ENCODE data around the gene PRLR.

The PRLR gene

GRCh38 chr5:35233601-35234000 lies 3.3 kb upstream of the PRLR start:
- H3K4me2 ChIP-seq (ENCODE audit: low read depth, low read length), result no peak overlapping the region
- no peaks in the 10 kb centered on the region for H3K9me2 ChIP-seq (replicated peaks; ENCODE audit: insufficient read depth, low read length)
- no peak overlapping the region for H3K4me3 ChIP-seq (ENCODE audit: low read length)
- H3K4me1 ChIP-seq (ENCODE audit: low read length), result no peaks in the 10 kb centered on the region
- no peaks in the 10 kb centered on the region for H4K20me1 ChIP-seq (ENCODE audit: insufficient read depth, low read length)
- no peaks in the 10 kb centered on the region for H3K9me3 ChIP-seq (replicated peaks; ENCODE audit: insufficient read depth, low read length)
- DNase-seq, result no peak
- H3K79me2 ChIP-seq (ENCODE audit: low read length), result no peaks in the 10 kb centered on the region
- H3K27ac ChIP-seq (ENCODE audit: low read length), result no peak overlapping the region
- TF ChIP-seq EZH2 (optimal IDR thresholded peaks at IDR 0.05; ENCODE audit: low read depth, low read length) (no peak), EZH2phosphoT487 (IDR thresholded peaks at IDR 0.05; ENCODE audit: low read length) (no peak), CTCF (IDR thresholded peaks at IDR 0.05; ENCODE audit: low read length) (no peak)
- H2AFZ ChIP-seq (ENCODE audit: low read length), result no peak overlapping the region
- no peaks in the 10 kb centered on the region for H3F3A ChIP-seq (ENCODE audit: insufficient read depth, low read length)
- peaks cover 9% of the 10 kb centered on the region; the same call in 1 of the 2 replicates for H3K27me3 ChIP-seq (replicated peaks; ENCODE audit: insufficient read depth, low read length)
- no peak overlapping the region for H3K9ac ChIP-seq (ENCODE audit: low read length)
- H3K36me3 ChIP-seq (replicated peaks; ENCODE audit: insufficient read depth, low read length), result no peaks in the 10 kb centered on the region

GRCh38 chr5:35233121-35233520 lies 2.8 kb upstream of the PRLR start:
- H3K27ac ChIP-seq (ENCODE audit: low read length), result no peak overlapping the region
- H3K4me3 ChIP-seq (ENCODE audit: low read length), result no peak overlapping the region
- no peak overlapping the region for H2AFZ ChIP-seq (ENCODE audit: low read length)
- H3K27me3 ChIP-seq (replicated peaks; ENCODE audit: insufficient read depth, low read length), result peaks cover 9% of the 10 kb centered on the region; the same call in 1 of the 2 replicates
- no peaks in the 10 kb centered on the region for H3K4me1 ChIP-seq (ENCODE audit: low read length)
- TF ChIP-seq EZH2phosphoT487 (IDR thresholded peaks at IDR 0.05; ENCODE audit: low read length) (no peak), CTCF (IDR thresholded peaks at IDR 0.05; ENCODE audit: low read length) (no peak), EZH2 (optimal IDR thresholded peaks at IDR 0.05; ENCODE audit: low read depth, low read length) (no peak)
- H3K79me2 ChIP-seq (ENCODE audit: low read length), result no peaks in the 10 kb centered on the region
- no peaks in the 10 kb centered on the region for H3F3A ChIP-seq (ENCODE audit: insufficient read depth, low read length)
- H4K20me1 ChIP-seq (ENCODE audit: insufficient read depth, low read length), result no peaks in the 10 kb centered on the region
- H3K9me3 ChIP-seq (replicated peaks; ENCODE audit: insufficient read depth, low read length), result no peaks in the 10 kb centered on the region
- no peaks in the 10 kb centered on the region for H3K9me2 ChIP-seq (replicated peaks; ENCODE audit: insufficient read depth, low read length)
- no peak for DNase-seq
- no peak overlapping the region for H3K4me2 ChIP-seq (ENCODE audit: low read depth, low read length)
- no peak overlapping the region for H3K9ac ChIP-seq (ENCODE audit: low read length)
- no peaks in the 10 kb centered on the region for H3K36me3 ChIP-seq (replicated peaks; ENCODE audit: insufficient read depth, low read length)

GRCh38 chr5:35232124-35232523 lies 1.8 kb upstream of the PRLR start:
- DNase-seq, result no peak
- peaks cover 13% of the 10 kb centered on the region; the same call in 1 of the 2 replicates for H3K27me3 ChIP-seq (replicated peaks; ENCODE audit: insufficient read depth, low read length)
- H3K9me2 ChIP-seq (replicated peaks; ENCODE audit: insufficient read depth, low read length), result no peaks in the 10 kb centered on the region
- TF ChIP-seq EZH2 (optimal IDR thresholded peaks at IDR 0.05; ENCODE audit: low read depth, low read length), result no peak
- TF ChIP-seq CTCF (IDR thresholded peaks at IDR 0.05; ENCODE audit: low read length), result no peak
- TF ChIP-seq EZH2phosphoT487 (IDR thresholded peaks at IDR 0.05; ENCODE audit: low read length), result no peak
- H3K9ac ChIP-seq (ENCODE audit: low read length), result no peak overlapping the region
- H3K36me3 ChIP-seq (replicated peaks; ENCODE audit: insufficient read depth, low read length), result no peaks in the 10 kb centered on the region
- H3K79me2 ChIP-seq (ENCODE audit: low read length), result no peaks in the 10 kb centered on the region
- no peaks in the 10 kb centered on the region for H3K4me1 ChIP-seq (ENCODE audit: low read length)
- no peak overlapping the region for H3K27ac ChIP-seq (ENCODE audit: low read length)
- H2AFZ ChIP-seq (ENCODE audit: low read length), result no peak overlapping the region
- no peaks in the 10 kb centered on the region for H3F3A ChIP-seq (ENCODE audit: insufficient read depth, low read length)
- H3K4me2 ChIP-seq (ENCODE audit: low read depth, low read length), result no peak overlapping the region
- H3K4me3 ChIP-seq (ENCODE audit: low read length), result no peak overlapping the region
- no peaks in the 10 kb centered on the region for H4K20me1 ChIP-seq (ENCODE audit: insufficient read depth, low read length)
- H3K9me3 ChIP-seq (replicated peaks; ENCODE audit: insufficient read depth, low read length), result no peaks in the 10 kb centered on the region

Measured in MM.1S (cell line).